ENCODE results near the gene TRIM16. TPM values are rescaled to one million over a fixed set of nuclear protein-coding genes. Genes with fewer than 3 reads are reported as not detected.
"Not testable (repeated sequence)": the region's sequence is repeated elsewhere in the genome, so short reads cannot be mapped to it uniquely, and the experiment has no call there.

TRIM16 gene
- total RNA-seq, 1 donor from 2014 or later, result 9.7 TPM

DNA sequence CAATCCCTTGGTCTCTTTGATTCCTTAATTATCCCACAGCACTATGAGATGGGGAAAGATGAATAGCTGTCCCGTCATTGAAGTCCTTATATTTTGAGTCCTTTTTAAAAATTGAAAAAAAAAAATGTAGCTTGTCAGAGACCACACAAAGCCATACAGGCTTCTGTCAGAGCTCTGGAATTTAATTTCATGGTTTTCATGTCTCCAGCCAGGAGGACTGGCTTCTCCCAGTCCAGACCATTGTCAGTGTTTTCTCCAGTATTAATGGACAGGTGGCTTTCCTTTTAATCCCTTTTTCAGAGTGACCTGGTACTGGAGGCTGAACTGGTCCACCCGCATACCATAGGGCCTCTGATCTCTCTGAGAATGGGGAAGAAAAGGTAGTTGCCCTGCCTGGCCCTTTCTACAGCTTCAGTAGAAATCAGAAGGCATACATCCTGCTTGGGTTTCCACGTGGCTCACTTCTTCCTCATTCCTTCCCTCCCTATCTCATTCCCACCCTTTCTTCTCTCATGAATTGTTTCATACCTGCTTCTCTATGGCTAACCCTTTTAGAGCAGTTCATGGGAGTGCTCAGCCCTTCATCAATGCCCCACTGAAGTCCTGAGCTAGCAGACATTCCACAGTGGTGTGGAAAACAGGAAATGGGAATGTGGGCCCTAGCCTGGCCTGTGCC is 29.1 kb downstream of the TRIM16 start:
- no peak for DNase-seq
- no peaks in the 10 kb centered on the region for H3K9me3 Mint-ChIP-seq
- TF ChIP-seq, protein P1, sequence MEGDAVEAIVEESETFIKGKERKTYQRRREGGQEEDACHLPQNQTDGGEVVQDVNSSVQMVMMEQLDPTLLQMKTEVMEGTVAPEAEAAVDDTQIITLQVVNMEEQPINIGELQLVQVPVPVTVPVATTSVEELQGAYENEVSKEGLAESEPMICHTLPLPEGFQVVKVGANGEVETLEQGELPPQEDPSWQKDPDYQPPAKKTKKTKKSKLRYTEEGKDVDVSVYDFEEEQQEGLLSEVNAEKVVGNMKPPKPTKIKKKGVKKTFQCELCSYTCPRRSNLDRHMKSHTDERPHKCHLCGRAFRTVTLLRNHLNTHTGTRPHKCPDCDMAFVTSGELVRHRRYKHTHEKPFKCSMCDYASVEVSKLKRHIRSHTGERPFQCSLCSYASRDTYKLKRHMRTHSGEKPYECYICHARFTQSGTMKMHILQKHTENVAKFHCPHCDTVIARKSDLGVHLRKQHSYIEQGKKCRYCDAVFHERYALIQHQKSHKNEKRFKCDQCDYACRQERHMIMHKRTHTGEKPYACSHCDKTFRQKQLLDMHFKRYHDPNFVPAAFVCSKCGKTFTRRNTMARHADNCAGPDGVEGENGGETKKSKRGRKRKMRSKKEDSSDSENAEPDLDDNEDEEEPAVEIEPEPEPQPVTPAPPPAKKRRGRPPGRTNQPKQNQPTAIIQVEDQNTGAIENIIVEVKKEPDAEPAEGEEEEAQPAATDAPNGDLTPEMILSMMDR (IDR thresholded peaks at IDR 0.05), result no peak
- H3K4me3 Mint-ChIP-seq, result no peak overlapping the region
- no peak overlapping the region for H3K27ac Mint-ChIP-seq
- H3K27me3 Mint-ChIP-seq, result no peaks in the 10 kb centered on the region
- H3K4me1 Mint-ChIP-seq, result peaks cover 3% of the 10 kb centered on the region
- POLR2A ChIA-PET, result no interaction called here
- intact Hi-C loops (cut with micrococcal nuclease), result no loop called here
- no peak for ATAC-seq (ENCODE audit: low read depth)
- CTCF ChIA-PET, result no interaction called here
- H3K36me3 Mint-ChIP-seq (ENCODE audit: low read depth), result peaks cover 2% of the 10 kb centered on the region

DNA sequence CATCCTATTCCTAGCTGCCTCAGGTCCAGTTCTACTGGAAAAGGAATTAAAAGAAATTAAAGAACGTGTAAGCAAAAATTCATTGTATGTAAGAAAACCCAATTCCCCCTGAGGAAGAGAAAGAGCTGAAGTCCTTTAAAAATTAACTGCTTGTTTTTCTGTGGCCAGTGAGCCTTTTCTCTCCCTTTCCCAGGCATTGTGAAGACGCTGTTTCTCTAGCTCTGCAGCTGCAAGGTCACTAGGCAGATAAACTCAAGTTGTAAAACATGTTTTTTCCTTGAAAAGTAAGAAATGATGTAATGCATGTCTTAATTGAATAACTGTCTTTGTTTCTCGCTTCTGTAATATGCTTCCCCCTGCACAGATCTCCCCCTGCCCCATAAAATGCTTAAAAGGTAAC is 29.7 kb downstream of the TRIM16 start:
- not testable (repeated sequence) for H3K36me3 Mint-ChIP-seq (ENCODE audit: low read depth)

DNA sequence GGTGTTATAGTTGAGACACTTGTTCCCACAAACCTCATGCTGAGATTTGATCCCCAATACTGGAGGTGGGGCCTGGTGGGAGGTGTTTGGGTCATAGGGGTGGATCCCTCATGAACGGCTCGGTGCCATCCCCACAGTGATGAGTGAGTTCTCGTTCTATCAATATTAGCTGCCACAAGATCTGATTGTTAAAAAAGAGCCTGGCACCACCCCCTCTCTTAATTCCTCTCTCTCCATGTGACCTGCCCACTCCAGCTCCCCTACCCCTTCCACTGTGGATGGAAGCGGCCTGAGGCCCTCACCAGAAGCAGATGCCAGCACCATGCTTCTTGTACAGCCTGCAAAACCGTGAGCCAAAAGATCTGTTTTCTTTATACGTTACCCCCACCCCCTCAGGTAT is 31.2 kb downstream of the TRIM16 start:
- no peak overlapping the region for H3K4me3 Mint-ChIP-seq
- ChIA-PET CTCF (no interaction called here), POLR2A (no interaction called here)
- H3K9me3 Mint-ChIP-seq, result no peaks in the 10 kb centered on the region
- no peak for ATAC-seq (ENCODE audit: low read depth)
- no peak for DNase-seq
- TF ChIP-seq, protein P1 (IDR thresholded peaks at IDR 0.05), result no peak
- H3K36me3 Mint-ChIP-seq (ENCODE audit: low read depth), result peaks cover 2% of the 10 kb centered on the region
- H3K27me3 Mint-ChIP-seq, result no peaks in the 10 kb centered on the region
- no peak overlapping the region for H3K27ac Mint-ChIP-seq
- intact Hi-C loops (cut with micrococcal nuclease), result no loop called here
- peaks cover 3% of the 10 kb centered on the region for H3K4me1 Mint-ChIP-seq

More for the DNA sequence above, 29.7 kb downstream of the TRIM16 start:
- H3K9me3 Mint-ChIP-seq; CTCF ChIA-PET; intact Hi-C loops (cut with micrococcal nuclease); DNase-seq; H3K4me1 Mint-ChIP-seq; H3K27me3 Mint-ChIP-seq; ATAC-seq (ENCODE audit: low read depth); H3K27ac Mint-ChIP-seq; H3K4me3 Mint-ChIP-seq; POLR2A ChIA-PET: not testable (repeated sequence)

DNA sequence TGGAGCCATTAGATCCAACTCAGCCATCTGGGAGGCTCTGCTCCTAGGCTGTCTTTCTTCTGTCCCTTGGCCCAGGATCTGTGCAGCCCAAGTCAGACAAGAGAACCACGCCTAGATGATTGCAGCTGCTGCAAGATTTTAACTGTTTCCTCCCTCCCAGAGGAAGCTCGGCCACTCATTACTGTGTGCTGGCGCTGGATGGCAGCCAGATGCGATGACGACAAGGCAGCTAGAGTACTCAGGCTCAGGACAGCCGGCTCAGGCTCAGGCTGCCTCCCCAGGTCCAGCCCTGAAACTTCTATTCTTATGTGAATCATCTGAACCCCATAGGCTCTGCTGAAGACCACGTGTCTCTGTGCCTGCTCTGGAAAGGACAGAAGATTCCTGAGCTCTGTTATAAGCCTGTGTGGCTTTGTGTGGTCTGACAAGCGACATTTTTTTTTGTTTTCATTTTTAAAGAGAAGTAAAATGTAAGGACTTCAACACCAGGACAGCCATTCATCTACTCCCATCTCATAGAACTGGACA is 32.5 kb downstream of the TRIM16 start:
- H3K27ac Mint-ChIP-seq, result no peak overlapping the region
- peak; percentile 14 for ATAC-seq (ENCODE audit: low read depth)
- H3K27me3 Mint-ChIP-seq, result no peaks in the 10 kb centered on the region
- no peak overlapping the region for H3K4me3 Mint-ChIP-seq
- ChIA-PET CTCF (no interaction called here), POLR2A (interaction anchor here (0.6 kb wide), 1 partner anchor 28 kb away, joined by 3 read pairs; no protein-coding TSS in a partner anchor)
- H3K4me1 Mint-ChIP-seq, result peaks cover 3% of the 10 kb centered on the region
- DNase-seq, result no peak
- TF ChIP-seq, protein P1 (IDR thresholded peaks at IDR 0.05), result no peak
- no peaks in the 10 kb centered on the region for H3K9me3 Mint-ChIP-seq
- no peaks in the 10 kb centered on the region for H3K36me3 Mint-ChIP-seq (ENCODE audit: low read depth)
- intact Hi-C loops (cut with micrococcal nuclease), result no loop called here

DNA sequence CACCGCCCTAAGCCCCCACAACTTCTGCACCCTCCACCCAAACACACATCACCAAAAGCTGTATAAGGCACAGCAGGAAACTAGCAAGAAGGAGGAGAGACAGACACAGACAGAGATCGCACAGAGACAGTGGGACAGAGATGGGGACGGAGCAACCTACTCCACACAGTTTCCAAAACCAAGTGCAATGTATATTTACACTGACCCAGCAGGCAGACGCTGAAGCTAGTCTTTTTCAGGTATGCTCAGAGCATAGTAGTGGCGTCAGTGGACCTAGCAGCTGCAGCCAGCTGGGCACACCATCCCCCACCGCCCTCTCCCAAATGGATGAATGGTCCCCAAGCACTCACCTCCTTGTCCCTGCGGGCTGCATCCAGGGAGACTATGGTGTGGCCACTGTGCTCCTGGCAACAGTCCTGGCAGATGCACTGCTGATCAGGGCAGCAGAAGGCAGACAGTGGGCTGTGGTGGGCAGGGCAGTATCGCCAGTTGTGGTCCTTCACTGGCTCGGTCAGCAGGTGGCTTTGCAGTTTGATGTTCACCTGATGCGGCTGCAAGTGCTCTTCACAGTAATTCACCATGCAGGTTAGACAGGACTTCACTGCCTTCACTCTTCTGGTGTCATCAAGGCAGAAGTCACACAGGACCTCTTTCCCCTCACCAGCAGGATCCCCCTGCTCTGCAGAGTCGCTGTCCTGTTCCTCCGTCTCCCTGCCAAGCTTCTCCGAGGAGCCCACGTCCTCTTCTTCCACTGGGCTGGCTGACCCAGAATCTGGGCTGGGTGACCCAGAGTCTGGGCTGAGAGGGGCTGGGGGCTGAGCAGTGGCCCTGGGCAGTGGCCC is 33.1 kb downstream of the TRIM16 start:
- ChIA-PET POLR2A (interaction anchor here (0.6 kb wide), 1 partner anchor 29 kb away, joined by 3 read pairs; no protein-coding TSS in a partner anchor), CTCF (no interaction called here)
- Mint-ChIP-seq H3K4me3 (no peak overlapping the region), H3K27ac (no peak overlapping the region), H3K9me3 (no peaks in the 10 kb centered on the region), H3K27me3 (no peaks in the 10 kb centered on the region), H3K36me3 (ENCODE audit: low read depth) (no peaks in the 10 kb centered on the region), H3K4me1 (peaks cover 3% of the 10 kb centered on the region)
- DNase-seq (no peak), ATAC-seq (ENCODE audit: low read depth) (no peak)
- TF ChIP-seq, protein P1 (IDR thresholded peaks at IDR 0.05), result no peak
- intact Hi-C loops (cut with micrococcal nuclease), result no loop called here
